Measurements from ENCODE around the gene CA5B. TPM values are rescaled to one million over a fixed set of nuclear protein-coding genes. Genes with fewer than 3 reads are reported as not detected.

Gene CA5B
- total RNA-seq, 1 experiment from 2014 or later, result 8.3 TPM

DNA sequence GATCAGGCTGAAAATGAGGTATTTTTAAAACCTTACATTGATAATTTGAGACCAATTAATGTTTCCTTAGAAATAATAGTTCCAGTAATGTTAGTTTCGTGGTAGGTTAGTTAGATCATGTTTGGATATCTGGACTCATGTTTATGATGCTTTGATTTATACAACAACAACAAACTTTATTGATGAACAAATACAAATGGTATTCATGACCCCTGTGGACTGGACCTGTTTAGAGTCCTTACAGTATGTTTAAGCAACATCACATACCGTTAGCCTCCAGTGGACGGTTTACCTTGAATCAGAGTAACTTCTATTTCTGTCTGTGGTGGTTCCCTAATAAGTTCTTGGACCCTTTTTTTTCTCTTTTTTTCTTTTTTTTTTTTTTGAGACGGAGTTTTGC lies 70.2 kb downstream of the CA5B start:
- Histone ChIP-seq H3K27ac (ENCODE audit: insufficient read length, low read depth, low read length) (no peak overlapping the region), H4K8ac (replicated peaks; ENCODE audit: insufficient read length, low read depth, low read length) (no peak overlapping the region), H4K5ac (ENCODE audit: insufficient read length, low read depth, low read length) (no peak overlapping the region), H3K23ac (ENCODE audit: insufficient read length, low read depth, low read length) (no peak overlapping the region), H3K27me3 (ENCODE audit: insufficient read depth, low read length) (no peaks in the 10 kb centered on the region), H2AK5ac (ENCODE audit: insufficient read length, low read length) (no peak overlapping the region), H2BK5ac (ENCODE audit: insufficient read length, low read length) (no peak overlapping the region), H2BK20ac (ENCODE audit: low read depth, low read length, poor library complexity, severe bottlenecking) (no peak overlapping the region), H3K9ac (ENCODE audit: extremely low read depth, insufficient read length, low read length) (no peak overlapping the region), H3K9me3 (ENCODE audit: control insufficient read depth, low read depth, low read length) (no peaks in the 10 kb centered on the region), H3K23me2 (ENCODE audit: insufficient read length, low read depth, low read length, poor library complexity, severe bottlenecking) (no peaks in the 10 kb centered on the region), H3K14ac (ENCODE audit: insufficient read depth, low read length) (no peak overlapping the region), H3K56ac (ENCODE audit: insufficient read length, low read depth, low read length) (no peak overlapping the region), H3K79me1 (ENCODE audit: insufficient read depth, low read depth, low read length, poor library complexity, severe bottlenecking) (no peaks in the 10 kb centered on the region), H4K20me1 (ENCODE audit: control insufficient read depth, insufficient read depth, insufficient read length) (no peaks in the 10 kb centered on the region), H2BK12ac (ENCODE audit: insufficient read length, low read depth, low read length) (no peak overlapping the region), H3K4me1 (ENCODE audit: insufficient read depth, low read length) (no peaks in the 10 kb centered on the region), H2AFZ (ENCODE audit: low read length) (no peak overlapping the region), H3K79me2 (ENCODE audit: insufficient read depth, low read length) (no peaks in the 10 kb centered on the region), H3K4ac (ENCODE audit: low read depth, low read length) (no peak overlapping the region), H3K4me2 (ENCODE audit: insufficient read depth, insufficient read length, low read length) (no peak overlapping the region), H2BK120ac (ENCODE audit: low read depth, low read length, poor library complexity, severe bottlenecking) (no peak overlapping the region), H2BK15ac (ENCODE audit: low read depth, low read length) (no peak overlapping the region), H3K18ac (ENCODE audit: insufficient read length, low read depth, low read length) (no peak overlapping the region), H3T11ph (ENCODE audit: low read length) (no peak overlapping the region), H4K91ac (ENCODE audit: insufficient read length, low read depth, low read length) (no peak overlapping the region)
- TF ChIP-seq, protein P1, sequence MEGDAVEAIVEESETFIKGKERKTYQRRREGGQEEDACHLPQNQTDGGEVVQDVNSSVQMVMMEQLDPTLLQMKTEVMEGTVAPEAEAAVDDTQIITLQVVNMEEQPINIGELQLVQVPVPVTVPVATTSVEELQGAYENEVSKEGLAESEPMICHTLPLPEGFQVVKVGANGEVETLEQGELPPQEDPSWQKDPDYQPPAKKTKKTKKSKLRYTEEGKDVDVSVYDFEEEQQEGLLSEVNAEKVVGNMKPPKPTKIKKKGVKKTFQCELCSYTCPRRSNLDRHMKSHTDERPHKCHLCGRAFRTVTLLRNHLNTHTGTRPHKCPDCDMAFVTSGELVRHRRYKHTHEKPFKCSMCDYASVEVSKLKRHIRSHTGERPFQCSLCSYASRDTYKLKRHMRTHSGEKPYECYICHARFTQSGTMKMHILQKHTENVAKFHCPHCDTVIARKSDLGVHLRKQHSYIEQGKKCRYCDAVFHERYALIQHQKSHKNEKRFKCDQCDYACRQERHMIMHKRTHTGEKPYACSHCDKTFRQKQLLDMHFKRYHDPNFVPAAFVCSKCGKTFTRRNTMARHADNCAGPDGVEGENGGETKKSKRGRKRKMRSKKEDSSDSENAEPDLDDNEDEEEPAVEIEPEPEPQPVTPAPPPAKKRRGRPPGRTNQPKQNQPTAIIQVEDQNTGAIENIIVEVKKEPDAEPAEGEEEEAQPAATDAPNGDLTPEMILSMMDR (conservative IDR thresholded peaks at IDR 0.05), result no peak
- no peaks in the 10 kb centered on the region for H3K27me3 Mint-ChIP-seq (ENCODE audit: low read depth)
- no peak for DNase-seq
- peaks cover 48 to 86% (median 80%) of the 10 kb centered on the region in 3 experiments; a peak in 6 of 7 replicates for H3K36me3 Mint-ChIP-seq (ENCODE audit: insufficient read depth in 1 of 3, low read depth in 3 of 3)
- no peaks in the 10 kb centered on the region for H3K9me3 Mint-ChIP-seq
- no peak overlapping the region for H3K27ac Mint-ChIP-seq
- no peak overlapping the region for H3K4me3 Mint-ChIP-seq
- WGBS (ENCODE audit: extremely low coverage, insufficient read length, low lambda C conversion rate), result no CpG with 5 or more reads among the region's 4 CpGs
- no peaks in the 10 kb centered on the region for H3K4me1 Mint-ChIP-seq

Data from H9 (cell line).